Mesenteric fat pad (tissue), 1 donor: ENCODE measurements around the gene NECAB2. TPM values are rescaled to one million over a fixed set of nuclear protein-coding genes. Genes with fewer than 3 reads are reported as not detected.

Experiments used
- DNase-seq: peaks from one replicate; pipeline ENCODE4 v3.0.0-alpha.2; 2020; ENCODE audit warnings: low spot score
- total RNA-seq: library from RNA; stranded (reverse); fragmentation: NEBNext Ultra II Directional; extraction: Animal tissue kit (Norgen Biotek cat#: 25700); gene quantifications from one replicate; pipeline ENCODE4 v1.2.1, GENCODE V29; 2021
- donor health status: DM: yes; HTN: yes; CAD: no.

NECAB2 gene
- total RNA-seq, 1 donor from 2014 or later, result 1.5 TPM

DNA sequence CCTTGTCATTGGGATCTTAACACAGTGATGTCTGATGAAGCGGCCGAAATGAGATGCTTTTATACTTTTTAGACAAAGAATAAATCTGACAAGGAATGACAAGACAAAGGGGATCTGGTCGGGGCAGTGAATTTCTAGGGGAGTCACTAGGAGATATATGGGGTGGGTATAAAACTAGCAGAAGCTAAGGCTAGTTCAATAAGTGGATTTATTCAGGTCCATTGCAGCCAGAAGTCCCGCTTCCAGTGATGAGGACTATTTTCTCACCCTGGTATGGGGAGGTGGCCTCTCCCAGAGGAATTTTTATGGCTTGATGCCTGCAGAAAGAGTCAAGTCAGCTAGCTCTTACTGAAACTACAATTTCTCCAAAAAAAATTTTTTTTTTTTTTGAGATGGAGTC lies 50.7 kb downstream of the NECAB2 start:
- DNase-seq, result no peak

DNA sequence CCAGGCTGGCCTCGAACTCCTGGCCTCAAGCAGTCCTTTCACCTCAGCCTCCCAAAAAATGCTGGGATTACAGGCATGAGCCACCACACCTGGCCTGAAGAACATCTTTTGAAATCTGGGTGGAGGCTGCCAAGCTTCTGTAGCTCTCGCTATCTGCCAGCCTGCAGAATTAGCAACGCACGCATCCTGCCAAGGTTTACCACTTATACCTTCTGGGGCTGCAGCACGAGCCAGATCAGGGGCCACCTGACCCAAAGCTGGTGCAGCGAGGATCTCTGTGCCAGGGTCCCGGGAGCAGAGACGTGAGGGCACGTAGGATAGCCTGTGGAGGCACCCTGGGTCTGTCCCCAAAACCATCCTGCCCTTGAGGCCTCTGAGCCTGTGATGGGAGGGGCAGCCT lies 52.3 kb downstream of the NECAB2 start:
- no peak for DNase-seq

DNA sequence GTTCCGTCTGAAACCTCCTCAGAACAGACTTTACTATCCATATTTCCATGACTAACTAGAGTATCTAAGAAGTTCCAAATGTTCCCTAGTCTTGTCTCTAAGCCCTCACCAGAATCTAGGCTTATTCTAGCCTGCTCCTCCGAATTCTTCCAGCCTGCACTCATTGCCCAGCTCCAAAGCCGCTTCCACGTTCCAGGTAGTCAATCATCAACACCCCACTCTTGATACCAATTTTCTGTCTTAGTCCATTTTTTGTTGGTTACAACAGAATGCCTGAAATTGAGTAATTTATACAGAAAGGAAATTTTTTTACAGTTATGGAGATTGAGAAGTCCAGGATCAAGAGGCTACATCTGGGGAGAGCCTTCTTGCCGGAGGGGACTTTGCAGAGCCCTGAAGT lies 53.4 kb downstream of the NECAB2 start:
- no peak for DNase-seq

DNA sequence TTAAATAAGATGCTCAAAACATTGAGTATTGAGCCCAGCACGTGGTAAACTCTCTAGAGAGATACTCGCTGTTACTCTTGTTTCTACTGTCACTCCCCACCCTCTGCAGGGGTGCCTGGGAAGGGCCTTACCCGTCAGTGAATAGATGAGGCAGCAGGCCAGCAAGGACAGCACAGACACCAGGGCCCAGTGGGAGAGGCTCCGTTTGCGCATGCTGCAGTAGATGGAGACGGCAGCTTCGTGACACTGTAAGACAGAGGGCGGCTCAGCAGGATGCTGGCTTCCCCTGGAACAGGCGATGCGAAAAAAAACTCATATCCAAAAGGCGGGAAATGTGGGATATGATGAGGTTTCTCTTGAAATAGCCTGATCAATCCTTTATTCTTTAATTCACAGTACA lies 54.6 kb downstream of the NECAB2 start:
- DNase-seq, result no peak

DNA sequence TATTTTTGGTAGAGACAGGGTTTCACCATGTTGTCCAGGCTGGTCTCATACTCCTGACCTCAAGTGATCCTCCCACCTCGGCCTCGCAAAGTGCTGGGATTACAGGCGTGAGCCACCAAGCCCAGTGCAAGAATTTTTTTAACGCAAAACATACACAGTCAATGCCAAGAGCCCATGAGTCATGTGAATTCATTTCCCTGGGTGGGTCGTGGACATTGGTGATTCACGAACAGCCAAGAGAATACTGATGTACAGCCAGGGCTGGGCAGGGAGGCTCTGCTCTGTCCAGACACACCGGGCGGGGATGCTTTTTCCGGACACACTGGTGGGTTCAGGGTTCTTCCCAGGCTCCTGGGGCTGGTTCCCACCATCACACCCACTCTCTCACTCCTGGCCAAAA lies 56.8 kb downstream of the NECAB2 start:
- DNase-seq, result no peak

DNA sequence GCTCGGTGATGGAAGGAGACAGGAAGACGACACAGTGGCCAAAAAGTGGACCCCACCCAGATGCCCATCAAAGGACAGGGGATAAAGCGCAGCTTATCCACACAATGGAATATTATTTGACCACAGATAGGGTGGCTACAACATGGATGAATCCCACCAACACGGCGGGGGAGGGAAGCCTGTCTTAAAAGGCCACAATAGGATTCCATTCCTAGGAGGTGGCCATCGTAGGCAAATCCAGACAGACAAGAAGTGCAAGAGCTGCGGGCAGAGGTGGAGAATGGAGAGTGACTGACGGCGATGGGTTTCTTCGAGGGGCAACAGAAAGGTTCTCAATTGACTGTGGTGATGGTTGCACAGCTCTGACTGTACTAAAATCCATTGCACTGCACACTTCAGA lies 58.6 kb downstream of the NECAB2 start:
- DNase-seq, result no peak

DNA sequence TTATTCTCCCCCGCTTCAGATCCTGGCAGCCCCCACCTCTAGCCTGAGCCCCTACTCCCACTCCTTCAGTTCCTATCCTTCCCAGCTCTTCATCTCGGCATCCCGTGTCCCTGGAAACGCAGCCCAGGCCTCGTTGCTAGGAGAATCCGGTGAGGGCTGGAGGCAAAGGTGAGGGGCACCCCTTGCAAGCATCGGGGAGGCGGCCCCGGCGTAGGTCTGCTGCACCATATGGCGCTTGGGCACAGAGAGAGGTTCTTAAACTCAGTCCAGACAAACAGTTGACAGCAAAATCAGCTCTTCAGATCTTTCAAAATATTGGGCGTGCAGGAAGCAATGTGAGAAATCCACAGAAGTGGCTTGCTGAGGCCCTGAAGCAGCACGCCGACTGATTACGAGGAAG lies 59.6 kb downstream of the NECAB2 start:
- DNase-seq, result no peak

DNA sequence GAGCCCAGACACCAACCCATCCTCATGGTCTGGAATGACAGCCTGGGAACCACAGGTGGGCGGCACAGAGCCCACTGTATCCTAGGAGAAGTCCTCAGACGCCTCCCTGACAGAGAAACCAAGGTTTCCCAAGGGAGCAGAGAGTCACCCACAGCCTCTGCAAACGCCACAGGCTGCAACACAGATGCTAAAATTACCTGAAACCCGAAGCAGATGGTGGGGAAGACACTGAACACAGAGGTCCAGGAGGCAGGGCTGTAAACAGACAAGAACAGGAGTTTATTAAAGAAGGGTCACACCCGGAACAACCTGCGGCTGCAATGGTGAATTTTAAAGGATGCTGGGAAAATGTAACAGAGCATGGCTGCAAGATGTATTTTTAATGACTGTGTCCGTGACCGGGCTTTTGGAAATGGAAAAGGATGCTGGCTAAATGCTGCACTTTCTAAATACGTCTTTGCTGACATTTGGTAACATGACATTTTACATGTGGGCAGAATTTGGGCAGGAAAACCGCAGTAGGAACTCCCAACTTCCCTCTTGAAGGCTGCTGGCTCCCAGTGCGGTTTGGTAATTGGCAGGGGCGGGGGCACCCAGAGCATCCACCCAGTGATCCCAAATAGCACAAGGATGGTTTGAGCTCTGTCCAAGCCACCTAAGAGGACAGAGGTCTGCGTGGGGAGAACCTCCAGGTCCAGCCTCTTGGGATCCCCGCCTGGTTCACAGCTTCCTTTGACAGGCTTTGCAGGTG lies 61.4 kb downstream of the NECAB2 start:
- DNase-seq, result no peak

DNA sequence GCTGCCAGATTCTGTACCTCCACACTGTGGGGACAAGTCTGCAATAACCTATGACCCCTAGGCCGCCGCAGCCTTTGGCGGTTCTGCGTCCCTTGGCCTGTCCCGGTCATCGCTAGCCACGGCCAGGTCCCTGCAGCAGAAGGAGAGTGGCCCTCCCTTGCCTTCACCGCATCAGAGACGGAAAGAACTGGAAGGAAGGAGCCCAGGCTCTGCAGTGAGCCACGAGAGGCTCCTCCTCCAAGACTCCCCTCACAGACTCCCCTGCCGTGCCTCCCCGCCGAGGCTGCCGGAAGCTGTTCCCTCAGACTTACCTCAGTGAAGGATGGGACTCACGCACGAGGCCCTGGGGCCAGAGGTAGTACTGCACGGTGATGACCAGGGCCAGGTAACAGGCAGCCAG lies 63.5 kb downstream of the NECAB2 start:
- DNase-seq, result no peak

DNA sequence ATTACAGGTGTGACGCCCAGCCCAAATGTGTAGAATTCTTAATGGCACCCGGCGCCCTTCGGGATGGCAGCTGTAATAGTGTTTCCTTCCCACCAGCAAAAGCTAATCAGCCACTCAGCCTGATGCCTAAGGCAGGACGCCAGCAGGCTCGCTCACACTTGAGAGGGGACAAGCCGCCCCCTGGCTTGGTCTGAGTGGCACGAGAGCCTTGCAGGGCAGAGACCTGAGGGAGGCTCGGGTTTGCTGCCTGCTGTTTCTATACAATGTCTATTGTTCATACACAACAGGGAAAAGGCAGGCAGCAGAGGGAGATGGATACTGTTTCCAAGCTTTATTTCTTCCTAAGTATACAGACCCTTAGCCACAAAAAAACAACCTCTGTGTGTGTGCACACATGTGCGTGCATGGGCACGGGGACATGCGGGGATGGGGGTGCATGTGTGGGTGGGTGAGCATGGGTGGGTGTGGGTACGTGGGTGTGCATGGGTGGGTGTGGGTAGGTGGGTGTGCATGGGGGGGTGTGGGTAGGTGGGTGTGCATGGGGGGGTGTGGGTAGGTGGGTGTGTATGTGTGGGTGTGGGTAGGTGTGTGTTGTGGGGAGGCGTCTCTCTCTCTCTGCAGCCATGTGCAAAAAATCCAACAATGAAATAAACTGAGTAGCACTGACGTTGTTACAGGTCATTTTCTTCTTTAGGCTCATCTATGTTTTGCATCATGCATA lies 64.6 kb downstream of the NECAB2 start:
- DNase-seq, result no peak

DNA sequence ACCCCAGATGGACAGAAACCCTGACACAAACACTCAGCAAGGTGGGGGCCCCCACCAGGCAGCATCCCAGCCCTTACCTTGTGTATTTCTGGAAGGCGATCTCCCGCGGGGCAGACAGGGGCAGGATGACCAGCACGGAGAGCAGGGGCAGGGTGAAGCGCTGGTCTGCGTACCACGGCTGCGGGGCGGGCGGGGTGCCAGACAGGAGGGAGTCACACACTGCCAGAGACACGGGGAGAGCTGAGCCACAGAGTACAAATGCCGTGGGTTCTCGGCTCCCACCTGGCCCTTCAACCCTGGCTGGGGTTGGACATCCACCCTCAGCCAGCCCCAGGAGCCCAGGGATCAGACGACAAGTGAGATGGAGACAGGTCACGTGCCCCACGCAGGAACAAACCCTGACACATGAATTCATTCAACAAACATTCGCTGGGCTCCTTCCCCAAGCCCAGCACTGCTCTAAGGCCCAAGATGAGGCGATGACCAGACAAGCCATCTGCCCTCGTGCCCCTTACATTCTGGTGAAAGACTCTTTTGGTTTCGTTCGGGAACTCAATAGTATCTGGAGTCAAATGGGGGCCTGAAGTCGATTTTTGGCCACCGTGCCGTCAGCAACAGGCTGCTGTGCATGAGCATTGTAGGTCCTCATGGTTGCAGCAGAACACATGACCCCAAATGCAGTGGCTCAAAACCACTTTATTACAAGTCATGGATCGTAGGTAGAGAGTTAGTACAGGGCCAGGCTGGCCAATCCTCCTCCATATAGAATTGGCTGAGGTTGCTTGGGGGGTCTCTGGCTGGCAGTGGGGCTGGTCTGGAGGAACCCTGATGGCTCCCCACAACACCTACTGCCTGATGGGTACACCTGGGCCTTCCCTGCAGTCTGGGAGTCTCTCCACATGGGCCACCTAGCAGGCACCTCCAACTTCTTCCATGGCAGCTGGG lies 65.5 kb downstream of the NECAB2 start:
- no peak for DNase-seq

DNA sequence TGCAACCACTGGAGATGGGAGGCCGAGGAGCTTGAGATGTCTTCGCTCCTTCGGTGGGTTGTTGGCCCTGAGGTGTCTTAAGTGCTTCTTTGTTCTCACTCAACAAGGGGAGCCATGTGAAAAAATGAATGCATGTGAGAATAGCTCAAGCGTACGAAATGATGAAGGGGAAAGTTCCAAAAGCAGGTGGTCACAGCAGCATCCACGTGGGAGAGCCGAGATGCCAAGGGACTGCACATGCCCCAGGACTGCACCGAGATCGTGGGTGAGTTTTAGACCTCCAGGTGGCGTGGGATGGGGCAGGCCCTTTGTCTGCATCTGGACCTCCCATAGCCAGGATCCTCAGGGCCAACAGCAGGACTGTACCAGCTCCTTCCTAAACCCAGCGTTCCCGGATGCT lies 66.5 kb downstream of the NECAB2 start:
- no peak for DNase-seq

DNA sequence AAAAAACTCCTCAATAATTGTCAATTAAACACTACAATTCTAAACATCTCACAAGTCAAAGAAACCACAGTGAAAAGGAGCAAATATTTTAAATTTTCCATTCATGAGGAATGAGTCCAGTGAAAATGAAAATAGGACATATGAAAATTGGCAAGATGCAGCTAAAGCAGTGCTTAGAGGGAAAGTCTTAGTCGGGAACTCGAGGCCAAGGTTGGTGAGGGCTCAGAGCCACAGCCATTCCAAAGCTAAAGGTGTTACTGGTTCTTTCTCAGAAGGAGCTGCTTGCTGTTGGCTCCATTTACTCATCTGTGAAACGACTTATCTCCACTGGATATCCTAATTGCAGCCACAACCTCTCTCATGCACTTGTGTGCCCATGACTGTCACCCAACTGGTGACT lies 68.1 kb downstream of the NECAB2 start:
- DNase-seq, result no peak

DNA sequence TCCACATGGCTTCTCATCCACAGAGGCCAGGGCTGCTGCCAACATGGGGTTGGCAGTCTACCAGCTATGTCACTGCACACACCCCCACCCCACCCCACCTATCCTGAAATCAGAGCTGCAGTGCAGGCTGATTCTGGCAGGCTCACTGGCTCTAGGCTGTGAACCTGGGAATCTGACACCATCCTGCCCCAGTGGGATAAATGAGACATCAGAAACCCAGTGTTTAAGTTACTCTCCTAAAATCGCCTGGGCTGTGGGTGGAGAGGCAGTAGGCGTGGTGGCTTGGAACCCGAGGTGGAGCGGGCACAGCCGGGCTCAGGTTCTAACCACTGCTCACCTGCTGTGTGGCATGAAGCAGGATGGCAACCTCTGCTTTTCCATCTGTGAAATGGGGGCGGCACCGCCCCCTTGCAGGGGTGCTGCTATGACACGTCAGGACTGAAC lies 69.0 kb downstream of the NECAB2 start:
- no peak for DNase-seq

DNA sequence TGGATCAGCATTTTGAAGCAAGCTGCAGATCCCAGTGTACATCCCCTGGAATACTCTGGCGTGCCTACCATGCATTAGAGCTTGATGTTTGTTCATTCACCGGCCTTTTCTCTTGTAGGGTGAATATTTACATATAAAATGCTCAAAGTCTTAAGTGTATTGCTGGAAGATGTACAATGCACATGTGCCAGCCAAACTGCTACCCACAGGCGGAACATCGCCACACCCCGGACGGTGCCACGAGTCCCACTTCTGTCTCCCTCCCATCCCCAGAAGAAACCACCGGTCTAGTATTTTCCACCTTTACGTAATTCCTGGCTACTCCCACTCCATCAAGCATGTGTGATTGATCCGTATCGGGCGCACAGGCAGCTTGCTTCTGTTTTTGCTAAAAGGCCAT lies 70.4 kb downstream of the NECAB2 start:
- no peak for DNase-seq

DNA sequence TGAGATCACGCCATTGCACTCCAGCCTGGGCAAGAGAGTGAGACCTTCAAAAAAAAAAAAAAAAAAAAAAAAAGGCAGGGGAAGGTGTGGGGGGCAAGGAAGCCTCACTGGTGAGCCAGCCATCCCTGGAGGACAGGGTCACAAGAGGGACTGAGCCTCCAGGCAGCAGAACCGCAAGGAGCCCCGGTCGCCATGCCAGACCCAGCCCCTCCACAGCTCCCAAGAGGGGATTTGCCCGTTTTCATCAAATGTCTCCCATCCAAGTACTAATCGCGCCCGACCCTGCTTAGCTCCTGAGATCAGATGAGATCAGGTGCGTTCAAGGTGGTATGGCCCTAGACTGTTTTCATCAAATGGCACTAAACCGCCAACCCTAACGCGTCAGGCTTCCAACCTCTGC lies 71.7 kb downstream of the NECAB2 start:
- DNase-seq, result no peak

DNA sequence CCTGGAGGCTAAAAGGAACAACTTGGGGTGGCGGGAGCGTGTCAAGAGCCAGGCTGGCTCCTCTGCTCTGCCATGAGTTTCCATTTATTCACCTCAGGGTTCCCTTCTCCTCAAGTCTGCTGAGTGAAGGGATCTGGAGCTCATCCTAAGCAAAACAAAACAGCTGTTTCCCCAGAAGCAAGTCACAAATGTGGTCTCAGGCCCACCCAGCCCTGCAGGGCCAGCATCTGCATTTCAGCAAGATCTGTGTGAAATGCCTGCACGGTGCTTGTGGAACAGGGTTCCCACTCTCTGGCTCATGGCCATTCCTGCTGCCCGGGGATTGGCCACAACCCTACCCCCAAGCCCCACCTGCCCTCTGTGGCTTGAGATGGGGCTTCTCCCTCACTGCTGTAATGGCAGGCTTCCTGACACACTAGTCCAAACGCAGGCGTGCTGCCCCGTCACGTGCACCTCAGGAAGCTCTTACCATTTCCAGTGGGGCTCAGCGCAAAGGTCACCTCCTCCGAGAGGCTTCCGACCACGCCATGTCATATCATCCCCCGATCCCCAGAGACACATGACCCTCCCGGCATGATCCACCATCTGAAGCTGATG lies 72.3 kb downstream of the NECAB2 start:
- no peak for DNase-seq

DNA sequence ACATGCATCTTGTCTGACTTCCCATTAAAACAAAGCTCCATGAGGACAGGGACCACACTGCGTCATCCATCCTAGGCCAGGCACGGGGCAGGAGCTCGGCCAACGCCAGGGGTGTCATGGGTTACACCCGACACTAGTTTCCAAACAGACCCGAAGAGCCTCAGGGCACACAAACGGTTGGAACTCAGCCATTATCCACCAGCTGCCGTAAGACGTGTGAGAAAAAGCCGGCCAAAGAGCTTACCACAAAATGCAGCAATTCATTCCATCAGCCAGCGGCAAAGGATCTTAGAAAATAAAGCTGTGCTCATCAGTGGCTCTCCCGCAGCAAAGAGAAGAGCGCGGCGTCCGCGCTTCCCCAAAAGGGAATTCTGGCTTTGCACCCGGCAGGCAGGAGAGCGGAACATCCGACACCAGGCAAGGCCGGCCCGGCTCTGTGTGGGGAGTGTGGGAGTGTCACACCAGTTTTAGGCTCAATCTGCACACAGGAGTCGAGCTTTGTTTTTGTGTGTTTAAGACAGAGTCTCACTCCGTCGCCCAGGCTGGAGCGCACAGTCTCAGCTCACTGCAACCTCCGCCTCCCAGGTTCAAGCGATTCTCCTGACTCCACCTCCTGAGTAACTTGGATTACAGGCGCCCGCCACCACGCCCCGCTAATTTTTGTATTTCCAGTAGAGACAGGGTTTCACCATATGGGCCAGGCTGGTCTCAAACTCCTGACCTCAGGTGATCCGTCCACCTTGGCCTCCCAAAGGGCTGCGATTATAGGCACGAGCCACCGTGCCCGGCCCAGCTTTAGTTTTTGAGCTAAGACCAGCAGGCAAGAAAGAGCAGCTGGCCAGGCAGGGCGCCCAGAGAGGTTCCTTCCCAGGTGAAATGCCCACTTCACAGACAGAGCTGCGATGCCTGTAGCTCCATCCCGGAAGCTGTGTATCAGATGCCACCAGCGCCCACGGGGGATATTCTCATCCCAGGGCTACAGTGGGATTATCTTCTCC lies 73.1 kb downstream of the NECAB2 start:
- DNase-seq, result no peak

DNA sequence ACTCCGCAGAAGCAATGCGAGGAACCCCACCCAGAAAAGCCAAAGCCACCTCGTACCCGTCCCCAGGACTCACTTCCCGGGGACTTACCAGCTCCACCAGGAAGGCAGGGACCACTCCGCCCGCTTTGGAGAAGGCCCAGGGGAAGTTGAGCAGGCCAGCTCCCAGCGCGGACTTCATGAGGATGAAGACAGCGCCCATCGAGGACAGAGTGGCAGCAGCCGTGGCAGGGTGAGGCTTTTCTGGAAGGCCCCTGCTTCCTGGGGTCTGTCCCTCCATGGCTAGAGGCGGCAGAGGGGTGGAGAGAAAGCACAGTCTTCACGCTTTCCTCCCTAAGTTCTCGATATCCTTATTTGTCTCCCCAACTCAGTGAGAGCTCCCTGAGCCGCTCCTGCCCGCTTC lies 73.8 kb downstream of the NECAB2 start:
- DNase-seq, result no peak

DNA sequence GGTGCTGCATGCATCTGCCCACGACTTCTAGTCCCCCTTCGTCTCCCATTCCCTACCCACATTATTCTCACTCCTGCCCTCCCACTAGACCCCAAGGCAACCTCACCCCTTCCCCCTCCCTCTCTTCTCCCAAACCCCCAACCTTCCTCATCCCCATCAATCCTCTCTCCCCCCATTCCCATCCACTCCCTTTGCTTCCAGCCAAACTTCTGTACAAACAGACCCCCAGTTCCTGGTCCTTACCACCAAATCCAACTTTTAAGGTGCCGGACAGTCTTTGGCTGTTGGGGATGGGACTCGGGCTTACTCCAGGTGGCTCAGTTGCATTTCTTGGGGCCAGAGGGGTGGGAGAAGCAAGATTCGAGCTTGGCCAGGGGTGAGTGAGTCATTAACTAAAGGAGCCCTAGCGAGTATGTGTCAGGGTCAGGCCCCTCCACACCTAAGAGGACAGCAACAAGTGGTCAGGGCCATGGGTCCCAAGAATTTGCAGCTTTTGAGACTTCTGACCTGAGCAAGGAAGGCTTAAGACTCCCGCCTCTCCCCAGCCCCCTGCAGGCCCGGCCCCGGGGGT lies 74.3 kb downstream of the NECAB2 start, which contains the start of gene SLC38A8:
TSS of gene SLC38A8 (minus strand) at position 488 of the 571 bp plus-strand sequence. CDS start 638 bp downstream, outside the sequence.
- DNase-seq, result no peak
